GM10847 (cell line): ENCODE results near the gene SSH2.

ENCODE experiments used
- POLR2A ChIP-seq: IDR thresholded peaks from 2 replicates; pipeline ENCODE4 v1.6.1; 2011; ENCODE audit not compliant: insufficient read length; ENCODE audit errors: extremely low read depth

The SSH2 gene

GRCh38 chr17:29588562-29589411 lies 341.2 kb downstream of the SSH2 start:
- no peak for TF ChIP-seq POLR2A

- no peak for TF ChIP-seq POLR2A
These were observed 341.9 kb downstream of the SSH2 start for GRCh38 chr17:29588017-29588561.

GRCh38 chr17:29587591-29587990 lies 342.4 kb downstream of the SSH2 start:
- no peak for TF ChIP-seq POLR2A

GRCh38 chr17:29586676-29587469 lies 343.2 kb downstream of the SSH2 start:
- TF ChIP-seq POLR2A = no peak

GRCh38 chr17:29585080-29585751 lies 344.8 kb downstream of the SSH2 start:
- no peak for TF ChIP-seq POLR2A

- no peak for TF ChIP-seq POLR2A
These were observed 345.5 kb downstream of the SSH2 start for GRCh38 chr17:29584452-29585079.

GRCh38 chr17:29583324-29584248 lies 346.4 kb downstream of the SSH2 start:
- TF ChIP-seq POLR2A = no peak

- TF ChIP-seq POLR2A = no peak
These were observed 347.3 kb downstream of the SSH2 start for GRCh38 chr17:29582772-29583171.

- no peak for TF ChIP-seq POLR2A
These were observed 347.7 kb downstream of the SSH2 start for GRCh38 chr17:29582254-29582765.

GRCh38 chr17:29581583-29582253 lies 348.3 kb downstream of the SSH2 start:
- TF ChIP-seq POLR2A = no peak

- no peak for TF ChIP-seq POLR2A
These were observed 349.9 kb downstream of the SSH2 start for GRCh38 chr17:29579866-29580771.

GRCh38 chr17:29578626-29579485 lies 351.2 kb downstream of the SSH2 start:
- TF ChIP-seq POLR2A = no peak
